KBM-7 (cell line): ENCODE measurements around the gene DCDC2.
"Not testable (repeated sequence)": the region's sequence is repeated elsewhere in the genome, so short reads cannot be mapped to it uniquely, and the experiment has no call there.

ENCODE experiments used
- DNase-seq: peaks from one replicate; pipeline ENCODE4 v3.0.0-alpha.2; 2015
- in situ Hi-C: fragments of 300-500 bp; cut with MboI; formaldehyde crosslinking; loops from 2 replicates; pipeline ENCODE4 v1.14.3; 2020; ENCODE audit warnings: low sequenced_read_pairs, low pct_unique_long_range_greater_than_20kb, mixed read lengths

The DCDC2 gene

DNA sequence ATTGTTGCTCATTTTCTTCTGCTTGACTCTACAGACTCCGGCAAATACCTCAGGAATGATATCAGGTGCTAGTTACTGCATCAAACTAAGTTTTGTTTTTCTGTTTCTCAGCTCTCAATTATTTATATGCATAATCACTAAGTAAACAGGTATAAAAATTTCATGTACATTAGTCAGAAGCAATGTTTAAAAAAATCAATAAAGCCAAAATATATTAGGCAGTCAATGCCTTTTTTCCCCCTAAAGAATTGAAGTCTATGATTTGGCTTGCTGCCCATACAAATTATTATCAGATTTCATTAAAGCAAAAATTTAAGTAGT, 24.3 kb upstream of the DCDC2 start:
- in situ Hi-C loops = no loop called here

GRCh38 chr6:24381476-24382219, 23.8 kb upstream of the DCDC2 start:
- DNase-seq = no peak
- in situ Hi-C loops = no loop called here

More for the DNA sequence above, 24.3 kb upstream of the DCDC2 start:
- no peak for DNase-seq

DNA sequence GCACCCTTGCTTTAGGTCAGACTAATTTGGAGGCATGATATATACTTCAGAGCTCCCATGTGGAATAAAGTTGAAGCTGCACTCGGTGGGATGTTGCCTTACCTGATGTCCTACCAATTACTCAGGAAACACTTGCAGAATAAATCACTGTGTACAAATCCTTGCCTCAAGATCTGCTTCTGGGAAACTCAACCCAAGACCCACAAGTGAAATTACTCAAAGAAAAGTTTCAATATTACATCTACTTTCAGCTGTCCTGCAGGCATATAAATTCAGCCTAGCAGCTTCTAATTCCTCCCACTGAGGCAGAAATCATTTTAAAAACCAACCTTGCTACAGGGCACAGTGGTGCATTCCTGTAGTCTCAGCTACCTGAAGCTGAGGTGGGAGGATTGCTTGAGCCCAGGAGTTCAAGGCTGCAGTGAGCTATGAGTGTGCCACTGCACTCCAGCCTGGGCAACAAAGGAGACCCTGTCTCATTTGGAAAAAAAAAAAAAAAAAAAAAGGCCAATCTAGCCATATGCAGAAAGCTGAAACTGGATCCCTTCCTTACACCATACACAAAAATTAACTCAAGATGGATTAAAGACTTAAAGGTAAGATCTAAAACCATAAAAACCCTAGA, 20.7 kb upstream of the DCDC2 start:
- DNase-seq = no peak
- in situ Hi-C loops = no loop called here

DNA sequence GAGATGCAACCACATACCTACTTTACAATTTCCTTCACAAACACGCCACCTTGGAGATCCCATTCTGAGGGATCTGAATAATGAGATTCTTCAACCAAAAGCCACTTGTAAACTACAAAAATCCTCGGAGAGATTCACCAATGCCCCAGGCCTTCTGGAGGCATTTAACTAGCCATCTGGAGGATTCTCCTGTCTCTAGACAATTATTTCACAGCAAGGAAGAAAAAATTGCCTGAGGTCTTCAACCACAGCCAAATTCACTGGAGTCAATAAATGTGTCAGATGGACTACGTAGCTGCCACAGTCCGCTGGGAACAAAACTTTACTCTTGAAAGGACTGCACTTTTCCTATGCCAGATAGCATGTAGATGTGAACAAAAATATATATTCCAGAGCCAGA, 19.0 kb upstream of the DCDC2 start:
- in situ Hi-C loops = no loop called here
- no peak for DNase-seq

- in situ Hi-C loops = no loop called here
- no peak for DNase-seq
Observed at GRCh38 chr6:24374612-24375011, 16.8 kb upstream of the DCDC2 start.

DNA sequence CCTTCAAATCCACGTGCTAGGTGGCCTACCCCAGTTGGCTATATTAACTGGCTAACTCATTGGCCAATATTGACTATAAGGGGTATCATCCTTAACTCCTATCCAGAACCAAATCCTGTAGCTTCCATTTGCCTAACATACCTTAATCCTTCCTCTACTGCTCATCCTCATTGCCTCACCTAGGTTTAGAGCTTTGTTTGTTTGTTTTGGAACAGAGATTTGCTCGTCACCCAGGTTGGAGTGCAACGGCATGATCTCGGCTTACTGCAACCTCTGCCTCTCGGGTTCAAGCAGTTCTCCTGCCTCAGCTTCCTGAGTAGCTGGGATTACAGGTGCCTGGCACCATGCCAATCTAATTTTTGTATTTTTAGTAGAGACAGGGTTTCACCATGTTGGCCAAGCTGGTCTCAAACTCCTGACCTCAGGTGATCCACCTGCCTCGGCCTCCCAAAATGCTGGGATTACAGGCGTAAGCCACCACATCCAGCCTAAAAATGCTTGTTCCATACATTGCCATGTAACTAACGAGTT, 7.3 kb upstream of the DCDC2 start:
- DNase-seq, in situ Hi-C loops: not testable (repeated sequence)

DNA sequence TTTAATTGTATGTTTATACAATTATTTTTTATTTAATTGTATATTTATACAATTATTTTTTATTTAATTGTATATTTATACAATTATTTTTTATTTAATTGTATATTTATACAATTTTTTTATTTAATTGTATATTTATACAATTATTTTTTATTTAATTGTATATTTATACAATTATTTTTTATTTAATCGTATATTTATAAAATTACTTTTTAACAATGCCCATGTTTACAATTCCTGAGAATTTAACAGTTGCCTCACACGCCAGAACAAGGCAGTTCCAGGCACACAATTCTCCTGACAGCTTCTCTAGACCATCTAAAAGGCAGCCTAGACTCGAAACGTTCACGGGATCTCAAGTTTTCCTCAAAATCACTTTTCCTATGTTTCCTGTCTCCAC, 4.5 kb upstream of the DCDC2 start:
- DNase-seq, in situ Hi-C loops: not testable (repeated sequence)

- peak; percentile 95 for DNase-seq
- in situ Hi-C loops = no loop called here
Observed at GRCh38 chr6:24359640-24360454, 2.0 kb upstream of the DCDC2 start.

- in situ Hi-C loops = no loop called here
- peak; percentile 21 for DNase-seq
Observed at GRCh38 chr6:24358219-24358821, 461 bp upstream of the DCDC2 start.

GRCh38 chr6:24356310-24356973, 1.4 kb downstream of the DCDC2 start:
- no peak for DNase-seq
- in situ Hi-C loops = no loop called here

DNA sequence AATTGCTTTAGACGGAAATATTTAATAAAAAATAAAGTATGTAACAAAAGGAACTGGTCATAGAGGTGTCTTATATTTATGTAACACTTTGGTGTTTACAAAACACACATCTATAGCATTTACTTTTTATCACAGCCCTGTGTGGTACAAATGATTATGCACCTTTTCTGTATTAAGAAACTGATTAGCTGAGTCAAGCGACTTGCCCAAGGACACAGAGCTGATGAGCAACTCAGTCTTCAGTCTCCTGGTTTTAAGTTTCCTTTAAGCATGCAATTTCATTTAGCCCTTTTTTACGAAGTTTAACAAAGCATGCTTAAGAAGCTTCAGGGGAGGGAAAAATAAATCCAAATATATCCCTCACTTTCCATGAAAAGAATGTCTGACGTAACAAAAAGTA, 2.5 kb downstream of the DCDC2 start:
- in situ Hi-C loops = no loop called here

DNA sequence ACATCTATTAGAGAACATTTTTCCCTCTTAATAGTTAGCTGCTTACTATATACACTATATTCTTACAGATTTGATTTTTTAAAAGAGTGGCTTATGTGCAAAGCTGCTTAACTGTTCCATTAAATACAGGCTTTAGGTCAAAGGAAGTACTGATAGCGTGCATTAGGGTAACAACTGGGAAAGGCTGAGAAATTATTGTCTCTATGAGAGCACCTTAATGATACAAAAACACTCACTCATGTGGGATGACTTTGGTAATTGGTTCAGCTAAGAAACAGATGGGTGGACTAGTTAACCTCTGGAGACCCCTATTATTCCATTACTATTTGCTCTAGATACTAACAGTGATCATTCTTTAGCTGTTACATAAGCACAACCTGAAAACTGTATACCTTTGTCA, 4.0 kb downstream of the DCDC2 start:
- no peak for DNase-seq
- in situ Hi-C loops = no loop called here

More for the DNA sequence above, 2.5 kb downstream of the DCDC2 start:
- DNase-seq = no peak

GRCh38 chr6:24352434-24352833, 5.4 kb downstream of the DCDC2 start:
- in situ Hi-C loops = no loop called here
- no peak for DNase-seq

- in situ Hi-C loops = no loop called here
Observed at GRCh38 chr6:24344976-24345375, 12.9 kb downstream of the DCDC2 start.

GRCh38 chr6:24340998-24341938, 16.6 kb downstream of the DCDC2 start:
- no peak for DNase-seq
- in situ Hi-C loops = no loop called here

More at GRCh38 chr6:24344976-24345375, 12.9 kb downstream of the DCDC2 start:
- DNase-seq = no peak

- in situ Hi-C loops = no loop called here
- no peak for DNase-seq
Observed at GRCh38 chr6:24339932-24340331, 17.9 kb downstream of the DCDC2 start.

DNA sequence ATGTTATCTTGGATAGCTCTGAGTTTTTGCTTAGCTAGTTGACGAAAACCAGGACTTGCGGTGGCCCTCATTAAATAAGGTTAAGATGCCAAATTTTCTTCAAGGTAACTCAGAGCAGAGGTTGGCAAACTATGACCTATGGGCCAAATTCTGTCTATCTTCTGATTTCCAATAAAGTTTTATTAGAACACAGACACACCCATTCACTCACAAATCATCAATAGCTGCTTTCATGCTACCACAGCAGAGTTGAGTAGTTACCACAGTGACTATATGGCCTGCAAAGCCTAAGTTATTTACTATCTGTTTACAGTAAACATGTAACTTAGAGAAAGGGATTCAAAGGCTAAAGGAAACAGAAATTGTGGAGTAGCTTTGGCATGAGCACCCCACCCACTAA, 23.6 kb downstream of the DCDC2 start:
- in situ Hi-C loops = no loop called here
- DNase-seq = no peak

- in situ Hi-C loops = no loop called here
Observed at GRCh38 chr6:24332317-24332716, 25.5 kb downstream of the DCDC2 start.

More at GRCh38 chr6:24332317-24332716, 25.5 kb downstream of the DCDC2 start:
- no peak for DNase-seq
